ENCODE measurements around the gene ADAMTSL2. TPM values are rescaled to one million over a fixed set of nuclear protein-coding genes. Genes with fewer than 3 reads are reported as not detected.
"Not testable (repeated sequence)": the region's sequence is repeated elsewhere in the genome, so short reads cannot be mapped to it uniquely, and the experiment has no call there.

The ADAMTSL2 gene
- polyA plus RNA-seq, 12 donors = 2.3 to 4.6 (median 2.6) TPM; not detected in 2

GRCh38 chr9:133556354-133556753 is 21.9 kb downstream of the ADAMTSL2 start:
- no peak for DNase-seq

- no peak for DNase-seq
Measured at GRCh38 chr9:133557581-133557980, 23.1 kb downstream of the ADAMTSL2 start.

GRCh38 chr9:133558191-133559126 is 24.0 kb downstream of the ADAMTSL2 start:
- DNase-seq = no peak

GRCh38 chr9:133560311-133560710 is 25.8 kb downstream of the ADAMTSL2 start:
- DNase-seq = no peak

GRCh38 chr9:133560944-133561343 is 26.4 kb downstream of the ADAMTSL2 start:
- no peak for DNase-seq

- no peak for DNase-seq
Measured at GRCh38 chr9:133561976-133562554, 27.6 kb downstream of the ADAMTSL2 start.

- no peak for DNase-seq
Measured at GRCh38 chr9:133562611-133563290, 28.2 kb downstream of the ADAMTSL2 start.

GRCh38 chr9:133563291-133563796 is 28.8 kb downstream of the ADAMTSL2 start:
- DNase-seq = peak; percentile 48

- not testable (repeated sequence) for DNase-seq
Measured at GRCh38 chr9:133563814-133564213, 29.3 kb downstream of the ADAMTSL2 start.

GRCh38 chr9:133564451-133565116 is 30.1 kb downstream of the ADAMTSL2 start:
- peak; percentile 32 for DNase-seq

GRCh38 chr9:133566382-133566781 is 31.9 kb downstream of the ADAMTSL2 start:
- no peak for DNase-seq

- no peak for DNase-seq
Measured at GRCh38 chr9:133566817-133567216, 32.3 kb downstream of the ADAMTSL2 start.

GRCh38 chr9:133568186-133568585 is 33.7 kb downstream of the ADAMTSL2 start:
- DNase-seq = no peak

- no peak for DNase-seq
Measured at GRCh38 chr9:133569121-133569785, 34.7 kb downstream of the ADAMTSL2 start.

GRCh38 chr9:133569891-133570690 is 35.6 kb downstream of the ADAMTSL2 start:
- DNase-seq = no peak

- DNase-seq = no peak
Measured at GRCh38 chr9:133570691-133571080, 36.2 kb downstream of the ADAMTSL2 start.

GRCh38 chr9:133571391-133571890 is 36.9 kb downstream of the ADAMTSL2 start:
- no peak for DNase-seq

- no peak for DNase-seq
Measured at GRCh38 chr9:133571896-133572595, 37.5 kb downstream of the ADAMTSL2 start.

- peak; percentile 25 for DNase-seq
Measured at GRCh38 chr9:133572821-133573361, 38.4 kb downstream of the ADAMTSL2 start.
